ENCODE results near the gene TCTN1.

The TCTN1 gene

GRCh38 chr12:110686294-110686903 lies 72.5 kb downstream of the TCTN1 start:
- no peak for DNase-seq

GRCh38 chr12:110687396-110688169 lies 73.7 kb downstream of the TCTN1 start:
- no peak for DNase-seq

GRCh38 chr12:110688446-110689280 lies 74.7 kb downstream of the TCTN1 start, which contains the start of gene HVCN1:
HVCN1 (minus strand) TSS chr12:110689115; CDS start chr12:110683245, 5,870 bp downstream.
- DNase-seq, result no peak

- DNase-seq, result no peak
Observed at GRCh38 chr12:110689281-110690126, 75.6 kb downstream of the TCTN1 start.

- no peak for DNase-seq
Observed at GRCh38 chr12:110690127-110690430, 76.2 kb downstream of the TCTN1 start.

GRCh38 chr12:110693731-110694130 lies 79.8 kb downstream of the TCTN1 start:
- no peak for DNase-seq

GRCh38 chr12:110694330-110694901 lies 80.5 kb downstream of the TCTN1 start:
- DNase-seq, result no peak

GRCh38 chr12:110696283-110696682 lies 82.4 kb downstream of the TCTN1 start:
- DNase-seq, result no peak

GRCh38 chr12:110697236-110697635 lies 83.3 kb downstream of the TCTN1 start:
- no peak for DNase-seq

- peak; percentile 58 for DNase-seq
Observed at GRCh38 chr12:110698171-110698902, 84.4 kb downstream of the TCTN1 start.
